Neuronal stem cell (in vitro differentiated cells): ENCODE measurements around the gene KRI1. TPM values are rescaled to one million over a fixed set of nuclear protein-coding genes. Genes with fewer than 3 reads are reported as not detected.

Experiments
- DNase-seq: peaks from one replicate; pipeline ENCODE4 v3.0.0-alpha.2; 2013; ENCODE audit warnings: low spot score
- H2AFZ ChIP-seq: one replicate; pipeline ENCODE4 v1.6.1; 2013; ENCODE audit warnings: mild to moderate bottlenecking, low read length, inconsistent platforms
- H2AK5ac ChIP-seq: 2 replicates; pipeline ENCODE4 v1.6.1; 2013; ENCODE audit warnings: low read depth, mild to moderate bottlenecking, inconsistent platforms, low read length, moderate library complexity, mixed read lengths
- H2BK120ac ChIP-seq: 2 replicates; pipeline ENCODE4 v1.6.1; 2013; ENCODE audit warnings: low read depth, mild to moderate bottlenecking, inconsistent platforms, low read length, moderate library complexity, mixed read lengths
- H2BK12ac ChIP-seq: one replicate; pipeline ENCODE4 v1.6.1; 2013; ENCODE audit warnings: low read length, inconsistent platforms
- H2BK15ac ChIP-seq: 2 replicates; pipeline ENCODE4 v1.6.1; 2013; ENCODE audit warnings: mild to moderate bottlenecking, low read length, inconsistent platforms, mixed read lengths
- H2BK5ac ChIP-seq: one replicate; pipeline ENCODE4 v1.6.1; 2013; ENCODE audit warnings: inconsistent platforms, mild to moderate bottlenecking, low read length, moderate library complexity
- H3K14ac ChIP-seq: one replicate; pipeline ENCODE4 v1.6.1; 2013; ENCODE audit warnings: low read length, inconsistent platforms
- H3K18ac ChIP-seq: 2 replicates; pipeline ENCODE4 v1.6.1; 2013; ENCODE audit warnings: low read length, inconsistent platforms
- H3K23ac ChIP-seq: 2 replicates; pipeline ENCODE4 v1.6.1; 2013; ENCODE audit warnings: low read depth, mild to moderate bottlenecking, mixed read lengths, low read length, inconsistent platforms; ENCODE audit not compliant: poor library complexity
- H3K27ac ChIP-seq: replicated peaks from 3 replicates; pipeline ENCODE4 v1.5.1; 2013; ENCODE audit warnings: low read length, inconsistent platforms
- H3K27me3 ChIP-seq, 3 experiments: 2 replicates each; pipeline ENCODE4 v1.6.1; 2013; ENCODE audit warnings: low read length in 3 of 3, mild to moderate bottlenecking in 2 of 3, inconsistent platforms in 1 of 3, low read depth in 1 of 3, mixed read lengths in 1 of 3, moderate library complexity in 1 of 3; ENCODE audit not compliant: control insufficient read depth in 3 of 3, insufficient read depth in 3 of 3
- H3K36me3 ChIP-seq, 2 donors: replicated peaks in 1 of 2; 2 replicates each; pipeline ENCODE4 v1.6.1; 2013; ENCODE audit warnings: low read length in 2 of 2; ENCODE audit not compliant: control insufficient read depth in 2 of 2, insufficient read depth in 2 of 2
- H3K4ac ChIP-seq: 2 replicates; pipeline ENCODE4 v1.6.1; 2013; ENCODE audit warnings: inconsistent platforms, mild to moderate bottlenecking, low read length, moderate library complexity
- H3K4me1 ChIP-seq, 2 donors: 1 replicate in 1 of 2; 2 replicates in 1 of 2; pipeline ENCODE4 v1.6.1; 2013; ENCODE audit warnings: low read length in 2 of 2, low read depth in 1 of 2; ENCODE audit not compliant: control insufficient read depth in 2 of 2, insufficient read depth in 1 of 2
- H3K4me2 ChIP-seq: one replicate; pipeline ENCODE4 v1.6.1; 2013; ENCODE audit warnings: mild to moderate bottlenecking, low read length, inconsistent platforms; ENCODE audit not compliant: insufficient read depth, poor library complexity, severe bottlenecking
- H3K4me3 ChIP-seq, 2 donors: 2 replicates each; pipeline ENCODE4 v1.5.1; 2013; ENCODE audit warnings: low read length in 2 of 2, mild to moderate bottlenecking in 2 of 2, inconsistent platforms in 1 of 2, moderate library complexity in 1 of 2
- H3K79me1 ChIP-seq: one replicate; pipeline ENCODE4 v1.6.1; 2013; ENCODE audit warnings: low read depth, mild to moderate bottlenecking, inconsistent platforms, low read length, moderate library complexity
- H3K9ac ChIP-seq: one replicate; pipeline ENCODE4 v1.6.1; 2013; ENCODE audit warnings: mild to moderate bottlenecking, low read depth, low read length, inconsistent platforms; ENCODE audit not compliant: poor library complexity
- H3K9me3 ChIP-seq, 2 donors: replicated peaks in 1 of 2; 2 replicates each; pipeline versions ENCODE3 to v1.6.1; 2013; ENCODE audit warnings: low read length in 2 of 2, mild to moderate bottlenecking in 2 of 2, inconsistent platforms in 1 of 2, low read depth in 1 of 2, mixed read lengths in 1 of 2, moderate library complexity in 1 of 2; ENCODE audit not compliant: control insufficient read depth in 2 of 2, insufficient read depth in 1 of 2
- H4K8ac ChIP-seq: one replicate; pipeline ENCODE4 v1.6.1; 2013; ENCODE audit warnings: low read depth, mild to moderate bottlenecking, inconsistent platforms, low read length, moderate library complexity
- H4K91ac ChIP-seq: one replicate; pipeline ENCODE4 v1.6.1; 2013; ENCODE audit warnings: low read length, low read depth, mild to moderate bottlenecking, inconsistent platforms; ENCODE audit not compliant: poor library complexity
- WGBS, 2 donors: extraction: QIAGEN DNeasy Blood & Tissue Kit; methylation state at CpG; one replicate each; pipeline ENCODE4 v1.1.7; 2013; ENCODE audit warnings: missing lambda C conversion rate in 2 of 2, mixed read lengths in 1 of 2; ENCODE audit not compliant: insufficient read length in 2 of 2, insufficient replicate concordance in 1 of 2; ENCODE audit errors: extremely low coverage in 2 of 2; 5-methylcytosine and 5-hydroxymethylcytosine counted together
- polyA plus RNA-seq, 2 experiments: library from polyadenylated mRNA; stranded (reverse); fragments of 200-250 nt; gene quantifications; one replicate each; pipeline ENCODE4 v1.2.3, GENCODE V29; 2013

Gene KRI1
- polyA plus RNA-seq (2013, experiment 1 of 2) = 19.4 TPM
- polyA plus RNA-seq (2013, experiment 2 of 2) = 18.1 TPM

- H3K79me1 ChIP-seq = peaks cover 7% of the 10 kb centered on the region
- peak within 1 kb of the TSS; percentile 93 for H2BK15ac ChIP-seq
- H3K4ac ChIP-seq = no peak within 1 kb of the TSS
- no CpG with 5 or more reads among the region's 94 CpGs for WGBS, 2 donors
- no peak within 1 kb of the TSS for H4K91ac ChIP-seq
- peak within 1 kb of the TSS; percentile 94 for H2AFZ ChIP-seq
- H2BK120ac ChIP-seq = peak within 1 kb of the TSS; percentile 89
- H2BK5ac ChIP-seq = peak within 1 kb of the TSS; percentile 39
- no peak within 1 kb of the TSS for H2BK12ac ChIP-seq
- H3K9me3 ChIP-seq = no peaks in the 10 kb centered on the region
- H3K23ac ChIP-seq = peak within 1 kb of the TSS; percentile 94
- peak within 1 kb of the TSS; percentile 86 for H3K4me2 ChIP-seq
- DNase-seq = peak; percentile 97
- peaks cover 0 to 18% (median 4%) of the 10 kb centered on the region in 3 experiments for H3K27me3 ChIP-seq
- no peak within 1 kb of the TSS for H4K8ac ChIP-seq
- peak within 1 kb of the TSS; percentile 89 for H3K14ac ChIP-seq
- peak within 1 kb of the TSS; percentile 85 to 94 for H3K4me3 ChIP-seq
- H3K27ac ChIP-seq = peak within 1 kb of the TSS; percentile 87
- peak within 1 kb of the TSS; percentile 98 for H3K9ac ChIP-seq
- H3K36me3 ChIP-seq = peaks cover 7 to 20% of the 10 kb centered on the region in 2 donors
- peak within 1 kb of the TSS; percentile 98 for H3K18ac ChIP-seq
- peak within 1 kb of the TSS; percentile 96 for H2AK5ac ChIP-seq
- H3K4me1 ChIP-seq = peaks cover 10 to 14% of the 10 kb centered on the region in 2 donors
Observed at GRCh38 chr19:10565567-10566407, at the start of gene KRI1. Gene KRI1, minus strand, starts transcription at chr19:10566010. Its CDS starts 11 bp downstream, at chr19:10565999.

DNA sequence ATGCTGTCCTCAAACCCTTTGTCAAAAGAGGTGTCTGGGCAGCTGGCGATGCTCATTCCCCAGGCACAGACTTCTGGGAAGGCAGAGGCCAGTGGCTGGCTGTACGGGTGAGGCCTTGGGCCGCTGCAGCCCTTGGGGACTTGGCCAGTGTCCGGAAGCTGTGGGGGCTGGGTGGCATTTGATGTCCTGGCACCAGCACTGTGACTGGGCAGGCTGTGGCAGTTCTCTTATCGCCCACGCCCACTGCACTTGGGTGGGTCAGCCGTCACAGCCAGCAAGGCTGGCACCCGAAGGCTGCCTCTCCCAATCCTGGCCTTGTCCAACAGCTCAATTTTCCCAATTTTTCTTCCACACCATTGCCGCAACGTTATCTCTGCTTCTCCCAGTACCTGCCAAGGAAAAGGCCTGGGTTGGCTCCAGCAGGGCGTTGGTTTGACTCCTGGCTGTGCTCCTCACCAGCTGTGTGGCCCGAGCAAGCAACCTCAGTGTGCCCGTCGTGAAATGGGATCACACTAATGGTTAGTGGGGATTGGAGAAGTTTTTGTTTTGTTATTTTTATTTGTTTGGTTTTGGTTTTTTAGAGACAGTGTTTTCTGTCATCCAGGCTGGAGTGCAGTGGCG is 46.8 kb upstream of the KRI1 start:
- Histone ChIP-seq H3K14ac (no peak overlapping the region), H3K27me3 (no peaks in the 10 kb centered on the region), H3K4me3 (no peak overlapping the region), H3K18ac (no peak overlapping the region), H2BK5ac (no peak overlapping the region), H3K79me1 (peaks cover 2% of the 10 kb centered on the region), H3K9ac (no peak overlapping the region), H2BK15ac (no peak overlapping the region), H3K27ac (no peak overlapping the region), H3K4me2 (no peak overlapping the region), H3K4me1 (no peaks in the 10 kb centered on the region), H3K23ac (no peak overlapping the region), H2AK5ac (no peak overlapping the region), H2BK120ac (no peak overlapping the region), H3K4ac (no peak overlapping the region), H3K36me3 (peaks cover 3 to 20% of the 10 kb centered on the region in 2 donors), H2AFZ (no peak overlapping the region), H4K8ac (no peak overlapping the region), H4K91ac (no peak overlapping the region), H3K9me3 (no peaks in the 10 kb centered on the region), H2BK12ac (no peak overlapping the region)
- DNase-seq = no peak
- no CpG with 5 or more reads among the region's 15 CpGs for WGBS, 2 donors

DNA sequence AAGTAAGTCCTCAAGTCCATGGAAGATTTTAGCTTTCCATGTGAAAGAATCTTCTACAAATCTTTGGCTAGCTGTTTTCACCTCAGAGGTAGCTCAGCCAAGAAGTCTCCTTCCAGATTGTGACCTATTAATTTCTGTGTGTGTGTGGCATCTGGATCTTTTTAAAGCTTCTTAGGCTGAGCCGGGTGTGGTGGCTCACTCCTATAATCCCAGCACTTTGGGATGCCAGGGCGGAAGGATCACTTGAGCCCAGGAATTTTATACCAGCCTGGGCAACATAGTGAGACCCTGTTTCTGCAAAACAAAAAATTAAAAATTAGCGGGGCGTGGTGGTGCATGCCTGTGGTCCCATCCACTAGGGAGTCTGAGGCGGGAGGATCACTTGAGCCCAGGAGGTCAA is 46.1 kb upstream of the KRI1 start:
- peaks cover 3 to 15% of the 10 kb centered on the region in 2 donors for H3K36me3 ChIP-seq
- no peak overlapping the region for H3K4ac ChIP-seq
- no peak for DNase-seq
- no peak overlapping the region for H2BK5ac ChIP-seq
- H2BK120ac ChIP-seq = no peak overlapping the region
- no peak overlapping the region for H3K4me3 ChIP-seq
- H3K4me1 ChIP-seq = no peaks in the 10 kb centered on the region
- no peaks in the 10 kb centered on the region for H3K9me3 ChIP-seq
- H2AFZ ChIP-seq = no peak overlapping the region
- peaks cover 2% of the 10 kb centered on the region for H3K79me1 ChIP-seq
- H3K27me3 ChIP-seq = no peaks in the 10 kb centered on the region
- H3K14ac ChIP-seq = no peak overlapping the region
- H3K4me2 ChIP-seq = no peak overlapping the region
- no peak overlapping the region for H2AK5ac ChIP-seq
- H3K18ac ChIP-seq = no peak overlapping the region
- H4K8ac ChIP-seq = no peak overlapping the region
- no peak overlapping the region for H2BK12ac ChIP-seq
- WGBS, 2 donors = no CpG with 5 or more reads among the region's 5 CpGs
- H4K91ac ChIP-seq = no peak overlapping the region
- H3K9ac ChIP-seq = no peak overlapping the region
- H2BK15ac ChIP-seq = no peak overlapping the region
- no peak overlapping the region for H3K27ac ChIP-seq
- no peak overlapping the region for H3K23ac ChIP-seq

DNA sequence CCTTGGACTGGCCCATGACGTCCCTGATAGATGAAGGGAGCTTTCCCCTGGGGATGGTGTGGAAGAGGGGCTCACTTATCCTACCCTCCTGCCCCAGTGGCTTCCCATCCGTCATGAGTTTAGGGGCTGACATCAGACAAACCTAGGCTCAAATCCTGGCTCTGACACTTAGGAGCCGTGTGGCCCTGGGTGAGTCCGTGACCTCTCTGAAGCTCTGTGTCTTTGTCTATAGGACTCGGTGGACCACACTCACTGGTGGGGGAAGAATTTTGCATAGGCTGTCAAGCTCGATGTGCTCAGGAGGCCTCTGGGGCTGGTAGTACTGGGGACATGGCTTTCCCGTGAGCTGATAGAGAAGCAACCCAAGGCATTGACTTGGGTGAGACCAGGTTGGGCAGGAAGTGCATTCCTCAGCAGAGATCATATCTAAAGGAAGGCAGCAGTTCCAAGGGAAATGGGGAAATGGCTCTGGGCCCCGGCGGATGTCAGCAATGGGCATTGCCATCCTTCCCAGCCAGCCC is 38.7 kb upstream of the KRI1 start:
- Histone ChIP-seq H3K14ac (no peak overlapping the region), H3K4me3 (no peak overlapping the region), H3K27me3 (no peaks in the 10 kb centered on the region), H2AK5ac (no peak overlapping the region), H2BK15ac (no peak overlapping the region), H3K18ac (no peak overlapping the region), H2BK120ac (no peak overlapping the region), H3K9ac (no peak overlapping the region), H3K9me3 (peaks cover 4 to 7% of the 10 kb centered on the region in 2 donors), H3K4me1 (peaks cover 0 to 2% of the 10 kb centered on the region in 2 donors), H3K27ac (no peak overlapping the region), H3K4ac (no peak overlapping the region), H3K79me1 (peaks cover 12% of the 10 kb centered on the region), H3K23ac (no peak overlapping the region), H3K36me3 (peaks cover 3 to 5% of the 10 kb centered on the region in 2 donors), H2BK5ac (no peak overlapping the region), H2BK12ac (no peak overlapping the region), H2AFZ (no peak overlapping the region), H3K4me2 (no peak overlapping the region), H4K8ac (no peak overlapping the region), H4K91ac (no peak overlapping the region)
- no peak for DNase-seq
- WGBS, 2 donors = no CpG with 5 or more reads among the region's 9 CpGs
